Rectal smooth muscle tissue (tissue), 1 donor: Measurements from ENCODE around the gene LUZP2.

ENCODE experiments used
- H3K27ac ChIP-seq: one replicate; pipeline ENCODE4 v1.7.0; 2013; ENCODE audit warnings: low read depth, low read length, inconsistent platforms
- H3K27me3 ChIP-seq: one replicate; pipeline ENCODE4 v1.7.0; 2013; ENCODE audit warnings: low read length; ENCODE audit not compliant: control insufficient read depth, insufficient read depth
- H3K36me3 ChIP-seq: one replicate; pipeline ENCODE4 v1.7.0; 2013; ENCODE audit warnings: low read length; ENCODE audit not compliant: control insufficient read depth, insufficient read depth
- H3K4me1 ChIP-seq: one replicate; pipeline ENCODE4 v1.7.0; 2013; ENCODE audit warnings: low read length; ENCODE audit not compliant: control insufficient read depth, insufficient read depth
- H3K4me3 ChIP-seq: one replicate; pipeline ENCODE4 v1.7.0; 2013; ENCODE audit warnings: low read length
- H3K9ac ChIP-seq: one replicate; pipeline ENCODE4 v1.7.0; 2013; ENCODE audit warnings: low read length

Gene LUZP2

DNA sequence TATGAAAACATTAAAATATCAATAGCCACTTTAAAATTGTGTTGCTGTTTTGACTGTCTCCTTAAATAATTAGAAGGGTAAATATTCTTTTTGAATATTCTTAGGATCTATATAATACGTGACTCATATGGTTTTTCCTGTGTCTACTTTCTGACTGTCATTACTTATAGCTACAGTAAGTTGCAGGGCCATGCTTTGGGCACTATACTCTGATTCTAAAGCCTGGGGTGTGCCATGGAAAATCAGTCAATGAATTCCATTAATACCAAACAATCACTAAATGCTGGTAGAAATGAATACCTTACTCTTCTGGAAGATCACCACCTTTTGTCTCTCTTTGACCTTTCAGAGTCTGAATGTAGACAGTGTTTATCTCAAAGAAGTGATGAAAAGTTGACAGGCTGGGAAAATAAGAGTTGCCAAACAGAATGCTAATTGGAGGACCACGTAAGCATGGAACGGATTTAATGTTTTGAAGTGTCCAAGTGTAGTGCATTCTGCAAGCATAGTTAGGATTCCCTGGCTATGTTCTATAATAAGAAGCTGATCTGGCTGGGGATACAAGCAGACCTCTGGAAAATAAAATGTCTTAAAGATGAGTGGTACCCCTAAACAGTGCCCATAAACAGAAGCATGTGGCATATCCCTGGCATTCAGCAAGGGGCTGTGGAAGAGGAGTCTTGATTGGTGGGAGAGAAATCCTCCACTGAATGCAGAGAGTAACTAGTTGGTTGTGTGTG, 16.8 kb downstream of the LUZP2 start:
- no peaks in the 10 kb centered on the region for H3K27me3 ChIP-seq
- no peak overlapping the region for H3K4me3 ChIP-seq
- H3K9ac ChIP-seq, result no peak overlapping the region
- no peak overlapping the region for H3K27ac ChIP-seq
- H3K36me3 ChIP-seq, result no peaks in the 10 kb centered on the region
- H3K4me1 ChIP-seq, result no peaks in the 10 kb centered on the region

DNA sequence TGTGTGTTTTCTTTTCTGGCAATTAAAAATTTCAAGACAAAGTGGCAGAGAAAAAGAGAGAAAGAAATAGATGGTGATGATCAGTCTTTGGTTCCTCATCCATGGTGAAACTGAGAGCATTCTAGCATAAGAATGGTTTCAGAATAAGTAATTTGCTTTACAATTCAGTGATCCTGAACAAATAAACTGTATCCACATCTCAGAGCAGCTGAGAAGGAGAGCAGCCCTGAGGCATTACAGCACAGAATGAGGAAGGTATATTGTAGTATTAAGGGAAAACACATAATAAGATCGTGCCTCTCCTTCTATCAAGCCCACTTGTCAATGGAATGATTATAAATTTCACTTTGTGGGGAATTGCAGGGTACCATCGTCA, 17.4 kb downstream of the LUZP2 start:
- no peaks in the 10 kb centered on the region for H3K4me1 ChIP-seq
- no peak overlapping the region for H3K9ac ChIP-seq
- no peaks in the 10 kb centered on the region for H3K36me3 ChIP-seq
- no peak overlapping the region for H3K27ac ChIP-seq
- no peaks in the 10 kb centered on the region for H3K27me3 ChIP-seq
- H3K4me3 ChIP-seq, result no peak overlapping the region

DNA sequence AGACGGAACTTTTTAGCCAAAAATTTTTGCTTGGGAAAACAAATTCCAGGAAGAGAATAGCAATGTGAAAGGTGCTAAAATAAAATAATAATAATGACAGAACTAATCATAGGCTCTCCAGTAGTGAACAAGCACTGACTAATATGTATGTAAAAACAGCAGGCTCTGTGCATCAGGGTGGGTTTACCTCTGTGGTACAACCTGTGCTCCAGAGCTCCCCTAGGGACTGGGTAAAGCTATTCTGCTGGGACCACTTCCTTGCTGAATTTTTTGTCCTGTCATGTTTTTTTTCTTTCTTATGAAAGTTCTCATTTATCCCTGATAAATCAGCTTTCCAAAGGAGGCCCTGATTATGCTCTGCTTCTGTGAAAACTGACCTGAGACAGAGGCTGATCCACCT, 18.8 kb downstream of the LUZP2 start:
- Histone ChIP-seq H3K27ac (no peak overlapping the region), H3K36me3 (no peaks in the 10 kb centered on the region), H3K4me1 (no peaks in the 10 kb centered on the region), H3K27me3 (no peaks in the 10 kb centered on the region), H3K4me3 (no peak overlapping the region), H3K9ac (no peak overlapping the region)

DNA sequence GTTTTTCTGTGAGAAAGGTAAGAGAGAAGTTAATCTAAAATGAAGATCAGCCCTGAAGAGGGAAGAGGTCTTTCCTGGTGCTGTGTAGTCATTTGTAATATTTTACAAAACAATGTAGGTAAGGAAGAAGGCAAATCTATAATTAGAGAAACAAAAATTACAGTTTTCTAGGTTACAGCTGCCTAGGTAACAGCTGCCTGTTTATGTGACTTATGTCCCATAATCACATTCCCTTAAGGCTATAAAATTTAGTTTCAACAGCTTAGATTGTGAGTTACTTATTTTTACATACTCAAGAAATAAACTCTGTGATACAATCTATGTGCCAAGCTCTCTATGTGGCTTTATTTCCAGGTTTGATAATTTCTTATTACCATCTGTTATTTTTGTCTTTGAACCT, 19.8 kb downstream of the LUZP2 start:
- Histone ChIP-seq H3K4me3 (no peak overlapping the region), H3K4me1 (no peaks in the 10 kb centered on the region), H3K36me3 (no peaks in the 10 kb centered on the region), H3K27ac (no peak overlapping the region), H3K9ac (no peak overlapping the region), H3K27me3 (no peaks in the 10 kb centered on the region)

DNA sequence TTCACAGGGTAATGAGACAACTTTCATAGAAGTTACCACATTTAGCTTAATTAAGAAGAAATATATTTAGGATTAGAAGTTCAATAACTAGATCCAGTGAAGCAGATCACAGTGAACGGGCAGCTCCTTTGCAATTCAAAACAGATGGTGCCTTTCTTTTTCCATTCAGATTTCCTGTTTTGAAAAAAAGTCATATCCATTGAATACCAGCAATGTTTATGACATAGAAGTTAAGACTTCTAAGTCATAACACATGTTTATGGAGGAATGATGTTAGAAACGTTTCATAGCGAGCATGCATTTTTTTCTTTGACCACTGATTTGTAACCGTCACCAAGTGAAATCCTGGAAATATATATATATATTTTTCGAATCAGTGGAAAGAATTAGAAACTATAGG, 24.7 kb downstream of the LUZP2 start:
- H3K27me3 ChIP-seq, result no peaks in the 10 kb centered on the region

DNA sequence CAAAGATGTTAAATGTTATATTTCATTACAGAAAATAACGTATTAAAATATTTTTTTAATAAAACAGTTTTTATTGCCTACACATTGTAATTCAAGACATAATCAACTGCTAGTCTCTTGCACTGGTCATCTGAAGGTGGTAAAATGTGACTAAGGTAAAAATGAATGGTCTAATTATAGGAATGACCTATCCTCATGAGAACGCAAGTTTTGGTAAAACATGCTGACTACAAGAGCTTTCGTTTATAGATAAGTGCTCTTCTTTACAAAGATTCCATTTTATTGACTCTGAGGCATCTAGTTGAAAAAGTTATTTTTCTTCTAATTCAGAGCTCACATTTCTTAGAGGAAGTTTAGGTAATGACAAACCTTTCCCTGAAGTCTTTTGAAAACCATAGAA, 27.3 kb downstream of the LUZP2 start:
- H3K27ac ChIP-seq, result no peak overlapping the region
- H3K27me3 ChIP-seq, result no peaks in the 10 kb centered on the region
- no peaks in the 10 kb centered on the region for H3K36me3 ChIP-seq
- H3K9ac ChIP-seq, result no peak overlapping the region
- no peak overlapping the region for H3K4me3 ChIP-seq
- no peaks in the 10 kb centered on the region for H3K4me1 ChIP-seq

More for the DNA sequence above, 24.7 kb downstream of the LUZP2 start:
- no peak overlapping the region for H3K27ac ChIP-seq
- no peaks in the 10 kb centered on the region for H3K4me1 ChIP-seq
- no peaks in the 10 kb centered on the region for H3K36me3 ChIP-seq
- no peak overlapping the region for H3K4me3 ChIP-seq
- H3K9ac ChIP-seq, result no peak overlapping the region

DNA sequence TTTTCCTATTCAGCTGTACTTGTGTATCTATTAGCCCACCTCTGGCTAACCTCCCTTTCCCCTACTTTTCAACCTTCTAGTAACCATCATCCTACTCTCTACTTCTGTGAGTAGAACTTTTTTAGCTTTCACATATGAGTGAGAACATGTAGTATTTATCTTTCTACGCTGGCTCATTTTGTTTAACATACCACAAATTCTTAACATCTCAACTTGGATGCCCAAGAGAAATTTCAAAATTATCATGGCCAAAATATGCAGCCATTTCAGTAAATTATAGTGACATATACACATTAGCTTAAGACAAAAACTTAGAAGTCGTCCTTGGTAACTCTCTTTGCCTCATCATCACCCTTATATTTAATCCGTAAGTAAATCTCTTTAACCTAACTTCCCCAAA, 34.7 kb downstream of the LUZP2 start:
- H3K27me3 ChIP-seq, result no peaks in the 10 kb centered on the region
- no peaks in the 10 kb centered on the region for H3K4me1 ChIP-seq
- H3K36me3 ChIP-seq, result no peaks in the 10 kb centered on the region

DNA sequence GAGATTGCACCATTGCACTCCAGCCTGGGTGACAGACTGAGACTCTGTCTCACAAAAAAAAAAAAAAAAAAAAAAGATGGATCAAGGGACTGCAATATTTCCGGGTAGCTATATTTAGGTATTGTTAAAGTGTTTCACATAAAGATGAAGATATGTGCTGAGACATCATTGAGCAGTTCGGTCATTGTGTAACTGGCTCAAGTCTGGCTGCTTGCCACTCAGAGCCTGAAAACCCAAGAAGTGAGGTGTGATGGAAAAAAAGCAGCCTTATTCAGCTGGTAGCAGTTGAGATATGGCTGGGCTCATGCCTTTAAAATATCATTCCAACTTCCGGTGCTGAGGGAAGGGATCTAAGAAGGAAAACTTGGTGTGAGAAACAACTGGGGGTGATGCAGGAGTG, 46.9 kb downstream of the LUZP2 start:
- Histone ChIP-seq H3K4me1 (no peaks in the 10 kb centered on the region), H3K4me3 (no peak overlapping the region), H3K27ac (no peak overlapping the region), H3K9ac (no peak overlapping the region), H3K27me3 (no peaks in the 10 kb centered on the region), H3K36me3 (no peaks in the 10 kb centered on the region)

More for the DNA sequence above, 34.7 kb downstream of the LUZP2 start:
- no peak overlapping the region for H3K27ac ChIP-seq
- H3K9ac ChIP-seq, result no peak overlapping the region
- no peak overlapping the region for H3K4me3 ChIP-seq

DNA sequence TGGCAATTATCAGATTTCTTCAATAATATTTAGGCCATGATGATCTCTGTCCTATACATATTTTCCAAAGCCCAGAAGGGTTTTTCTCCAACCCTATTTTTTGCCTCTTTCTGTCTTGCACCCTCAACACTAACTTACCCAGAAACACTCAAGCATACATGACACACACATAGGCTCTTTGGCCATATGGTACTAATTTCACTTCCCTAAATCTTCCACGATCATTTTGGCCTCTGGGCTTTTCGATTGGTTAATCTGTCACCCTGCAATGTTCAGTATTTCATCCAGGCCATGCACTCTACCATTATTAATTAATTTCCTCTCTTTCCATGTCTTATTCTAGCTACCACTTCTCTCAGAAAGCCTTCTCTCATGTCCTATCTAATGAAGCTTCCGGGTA, 59.8 kb downstream of the LUZP2 start:
- H3K27ac ChIP-seq, result no peak overlapping the region
- H3K4me1 ChIP-seq, result no peaks in the 10 kb centered on the region
- H3K27me3 ChIP-seq, result no peaks in the 10 kb centered on the region
- H3K9ac ChIP-seq, result no peak overlapping the region
- H3K4me3 ChIP-seq, result no peak overlapping the region
- H3K36me3 ChIP-seq, result no peaks in the 10 kb centered on the region

DNA sequence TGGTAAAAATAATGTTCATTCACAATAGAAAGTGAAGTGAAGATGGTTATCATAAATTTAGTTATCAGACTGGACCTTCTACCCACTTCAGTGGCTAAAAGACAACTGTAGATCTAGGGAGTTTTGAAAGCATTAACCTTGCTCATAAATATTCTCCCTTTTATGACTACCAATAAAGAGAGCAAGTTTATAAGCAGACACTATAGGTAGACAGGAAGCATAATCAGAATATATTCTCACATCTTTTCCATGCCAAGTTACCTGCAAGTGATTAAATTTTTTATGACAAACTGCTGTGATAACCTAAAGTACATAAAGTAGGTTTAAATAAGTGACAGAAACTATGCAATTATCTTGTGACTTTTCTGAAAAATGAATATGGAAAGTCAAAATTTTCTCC, 62.5 kb downstream of the LUZP2 start:
- no peak overlapping the region for H3K27ac ChIP-seq
- no peaks in the 10 kb centered on the region for H3K36me3 ChIP-seq
- no peaks in the 10 kb centered on the region for H3K4me1 ChIP-seq
- H3K9ac ChIP-seq, result no peak overlapping the region
- H3K27me3 ChIP-seq, result no peaks in the 10 kb centered on the region
- no peak overlapping the region for H3K4me3 ChIP-seq

DNA sequence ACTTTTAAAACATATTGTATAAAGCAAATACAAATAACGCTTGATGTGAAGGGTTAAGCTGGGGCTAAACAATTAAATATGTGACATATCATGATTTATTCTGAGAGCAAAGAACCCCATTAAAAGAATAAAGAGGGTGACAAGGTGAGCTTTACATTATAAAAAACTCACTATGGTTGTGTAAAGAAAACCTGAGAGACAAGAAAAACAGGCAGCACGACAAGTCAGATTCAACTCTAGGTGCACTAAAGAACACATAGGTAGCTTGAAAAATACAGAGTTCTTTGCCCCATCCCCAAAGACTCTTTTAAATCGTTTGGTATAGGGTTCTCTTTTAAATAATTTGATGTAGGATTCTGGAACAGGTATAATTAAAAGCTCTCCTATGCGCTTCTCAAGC, 63.5 kb downstream of the LUZP2 start:
- no peaks in the 10 kb centered on the region for H3K4me1 ChIP-seq
- H3K36me3 ChIP-seq, result no peaks in the 10 kb centered on the region
- H3K27ac ChIP-seq, result no peak overlapping the region
- H3K27me3 ChIP-seq, result no peaks in the 10 kb centered on the region
- H3K9ac ChIP-seq, result no peak overlapping the region
- no peak overlapping the region for H3K4me3 ChIP-seq

DNA sequence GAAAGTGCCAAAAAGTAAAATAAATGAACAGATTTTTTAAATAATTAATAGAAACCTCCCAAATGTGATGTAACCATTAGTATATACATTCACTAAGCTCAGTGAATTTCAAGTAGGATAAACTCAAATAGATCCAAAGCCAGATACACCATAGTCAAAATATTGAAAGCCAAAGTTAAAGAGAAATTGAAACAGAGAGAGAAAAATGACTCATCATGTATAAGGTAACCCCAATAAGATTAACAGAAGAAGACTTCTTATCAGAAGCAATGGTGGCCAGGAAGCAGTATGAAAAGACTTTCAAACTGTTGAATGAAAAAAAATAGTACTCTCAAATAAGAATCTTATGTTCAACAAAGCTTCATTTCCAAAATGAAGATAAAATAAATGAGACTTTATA, 70.5 kb downstream of the LUZP2 start:
- Histone ChIP-seq H3K27ac (no peak overlapping the region), H3K9ac (no peak overlapping the region), H3K4me1 (no peaks in the 10 kb centered on the region), H3K36me3 (no peaks in the 10 kb centered on the region), H3K4me3 (no peak overlapping the region), H3K27me3 (no peaks in the 10 kb centered on the region)

DNA sequence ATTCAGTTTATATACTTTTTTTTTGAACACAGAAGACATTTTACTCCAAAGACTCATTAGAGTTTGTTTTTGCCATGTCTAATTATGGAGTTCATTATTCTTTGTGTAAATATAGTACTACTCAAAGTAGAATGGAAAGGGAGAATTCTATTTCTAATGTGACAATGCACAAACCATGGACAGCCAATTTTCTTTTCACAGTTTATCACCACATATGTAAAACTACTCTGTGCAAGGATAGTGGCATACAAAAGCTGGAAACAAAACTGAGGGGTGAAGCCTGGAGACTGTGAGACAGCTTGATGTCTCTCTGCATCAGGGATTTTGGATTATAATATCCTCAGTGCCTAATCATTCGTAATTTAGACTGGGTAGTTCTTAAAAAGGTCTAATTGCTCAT, 75.5 kb downstream of the LUZP2 start:
- no peaks in the 10 kb centered on the region for H3K27me3 ChIP-seq
- H3K27ac ChIP-seq, result no peak overlapping the region
- no peaks in the 10 kb centered on the region for H3K36me3 ChIP-seq
- H3K4me3 ChIP-seq, result no peak overlapping the region
- H3K9ac ChIP-seq, result no peak overlapping the region
- H3K4me1 ChIP-seq, result no peaks in the 10 kb centered on the region
